Astrocyte of the hippocampus (primary cell): Measurements from ENCODE around the gene TRPT1.

Experiments used
- DNase-seq: peaks from one replicate; pipeline ENCODE4 v3.0.0; 2011; ENCODE audit warnings: low read depth, low spot score

The TRPT1 gene

DNA sequence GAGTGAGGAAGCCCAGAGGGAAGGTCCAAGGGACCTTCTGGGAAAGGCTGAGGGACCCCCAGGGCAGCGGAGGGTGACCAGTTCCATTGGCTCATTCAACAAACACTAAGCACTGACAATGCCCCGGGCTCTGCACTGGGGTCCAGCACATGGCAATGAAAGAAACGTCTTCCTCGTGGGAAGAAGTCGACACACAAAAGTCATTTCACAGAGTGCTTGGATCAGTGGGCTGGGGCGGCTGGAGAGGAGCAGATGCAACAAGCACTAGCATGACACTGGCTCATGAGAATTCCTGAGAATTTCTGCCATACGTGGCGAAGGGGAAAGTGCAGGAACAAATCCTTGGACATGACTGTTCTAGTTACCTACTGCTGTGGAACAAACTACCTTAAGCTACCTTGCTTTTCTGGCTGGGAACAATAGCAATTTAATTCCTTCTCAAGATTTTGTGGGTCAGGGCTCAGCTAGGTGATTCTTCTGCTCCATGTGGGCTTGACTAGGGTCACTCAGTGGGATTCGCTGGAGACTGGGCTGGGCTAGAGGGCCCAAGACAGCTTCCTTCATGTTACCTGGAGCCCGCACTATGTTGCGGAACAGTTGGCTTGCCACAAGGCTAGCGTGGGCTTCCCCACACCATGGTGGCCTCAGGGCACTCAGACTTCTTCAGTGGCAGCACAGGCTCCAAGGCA, 46.9 kb downstream of the TRPT1 start:
- no peak for DNase-seq

DNA sequence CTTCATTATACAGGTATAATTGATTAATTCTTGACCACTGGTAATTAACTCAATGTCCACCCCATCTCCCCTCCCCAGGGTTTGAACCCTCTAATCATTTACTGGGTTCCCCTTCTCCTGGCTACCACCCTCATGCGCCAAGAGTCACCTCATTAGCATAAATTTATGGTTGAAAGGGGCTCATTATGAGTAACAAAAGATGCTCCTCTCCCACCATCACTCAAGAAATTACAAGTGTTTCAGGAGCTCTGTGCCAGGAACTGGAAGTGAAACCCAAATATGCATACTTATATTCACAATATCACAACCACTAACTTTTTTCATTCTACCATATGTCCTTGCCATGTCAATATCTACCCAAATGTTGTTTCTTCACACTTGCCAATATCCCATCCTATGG, 47.8 kb downstream of the TRPT1 start:
- no peak for DNase-seq

DNA sequence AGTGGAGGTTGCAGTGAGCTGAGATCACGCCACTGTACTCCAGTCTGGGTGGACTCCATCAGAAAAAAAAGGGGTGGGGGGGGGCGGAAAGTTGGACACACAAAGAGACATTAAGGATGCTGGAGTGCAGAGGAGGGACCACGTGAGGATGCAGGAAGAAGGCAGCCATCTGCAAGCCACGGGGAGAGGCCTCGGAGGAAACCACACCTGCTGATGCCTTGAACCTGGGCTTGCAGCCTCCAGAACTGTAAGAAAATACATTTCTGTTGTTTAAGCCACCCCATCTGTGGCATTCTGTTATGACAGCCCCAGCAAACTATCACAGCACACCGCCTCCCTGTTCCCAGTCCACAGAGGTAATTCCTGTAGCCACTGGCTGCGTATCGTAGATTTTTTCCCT, 49.2 kb downstream of the TRPT1 start:
- no peak for DNase-seq
